Adipocyte (in vitro differentiated cells): ENCODE results near the gene NEFH.
A peak's percentile ranks its signal among the peaks of the same experiment; 100 is the strongest.

Source experiments
- DNase-seq: peaks from one replicate; pipeline ENCODE4 v3.0.0-alpha.2; 2015; ENCODE audit warnings: low read depth
- H3K27me3 ChIP-seq: replicated peaks from 2 replicates; pipeline ENCODE4 v1.7.0; 2013; ENCODE audit warnings: mild to moderate bottlenecking, low read length, moderate library complexity; ENCODE audit not compliant: control insufficient read depth, insufficient read depth
- H3K36me3 ChIP-seq: 2 replicates; pipeline ENCODE4 v1.7.0; 2013; ENCODE audit warnings: low read length, mild to moderate bottlenecking, moderate library complexity; ENCODE audit not compliant: control insufficient read depth, insufficient read depth, severe bottlenecking
- H3K4me1 ChIP-seq: 2 replicates; pipeline ENCODE4 v1.7.0; 2013; ENCODE audit warnings: mild to moderate bottlenecking, low read length, moderate library complexity; ENCODE audit not compliant: control insufficient read depth, insufficient read depth
- H3K4me3 ChIP-seq: 2 replicates; pipeline ENCODE4 v1.7.0; 2013; ENCODE audit warnings: mild to moderate bottlenecking, low read length, moderate library complexity
- H3K9ac ChIP-seq: 2 replicates; pipeline ENCODE4 v1.7.0; 2013; ENCODE audit warnings: mild to moderate bottlenecking, low read length, moderate library complexity
- H3K9me3 ChIP-seq: 2 replicates; pipeline ENCODE4 v1.7.0; 2013; ENCODE audit warnings: mild to moderate bottlenecking, low read length, moderate library complexity; ENCODE audit not compliant: control insufficient read depth

NEFH gene

DNA sequence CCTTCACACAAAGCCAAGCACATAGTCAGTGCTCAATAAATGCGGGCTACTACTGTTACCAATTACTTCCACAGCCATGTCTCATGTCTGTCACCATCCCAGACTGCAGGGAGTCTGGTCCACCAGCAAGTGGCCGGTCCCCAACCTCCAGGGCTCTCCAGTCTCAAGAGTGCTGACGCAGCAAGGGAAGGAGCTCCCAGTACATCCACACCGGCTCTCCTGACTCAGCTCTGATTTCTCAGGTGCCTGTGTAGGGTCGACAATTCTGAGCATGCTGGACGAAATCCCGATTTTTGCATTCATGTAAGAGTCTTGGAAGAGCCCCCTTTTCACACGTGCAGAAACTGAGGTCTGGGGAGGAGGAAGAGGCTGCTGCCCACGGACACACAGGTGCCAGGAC is 10.3 kb upstream of the NEFH start:
- Histone ChIP-seq H3K4me3 (peak overlapping the region; percentile 62), H3K9ac (no peak overlapping the region), H3K36me3 (no peaks in the 10 kb centered on the region), H3K27me3 (peaks cover 47% of the 10 kb centered on the region), H3K9me3 (no peaks in the 10 kb centered on the region), H3K4me1 (no peaks in the 10 kb centered on the region)
- no peak for DNase-seq

DNA sequence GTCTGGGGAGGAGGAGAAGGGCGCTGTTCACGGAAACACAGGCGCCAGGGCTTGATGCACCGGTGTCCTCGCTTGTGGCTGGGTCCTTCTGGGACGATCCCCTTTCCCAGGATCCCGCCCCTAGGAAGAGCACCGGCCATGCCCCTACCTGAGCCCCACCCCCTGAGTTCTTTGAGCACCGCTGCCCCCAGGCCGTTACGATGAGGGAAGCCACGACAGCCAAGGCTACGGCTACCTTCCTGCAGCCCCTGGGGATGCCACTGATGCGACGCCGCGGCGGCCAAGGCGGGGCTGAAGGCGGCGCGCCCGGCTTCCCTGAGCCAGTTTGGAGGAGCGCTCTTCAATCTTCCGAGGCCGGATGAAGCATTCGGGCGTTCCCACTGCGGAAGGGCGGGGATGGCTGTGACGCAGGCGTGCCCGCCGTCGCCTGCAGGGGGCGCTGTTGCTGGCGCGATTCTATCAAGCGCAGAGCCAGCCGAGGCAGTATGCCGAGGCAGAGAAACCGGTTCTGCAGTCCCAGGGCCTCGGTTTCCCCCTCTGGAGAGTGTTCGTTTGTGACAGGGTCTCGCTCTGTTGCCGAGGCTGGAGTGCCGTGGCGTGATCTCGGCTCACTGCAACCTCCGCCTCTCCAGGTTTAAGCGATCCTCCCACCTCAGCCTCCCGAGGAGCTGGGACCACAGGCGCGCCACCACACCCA is 9.7 kb upstream of the NEFH start:
- Histone ChIP-seq H3K4me3 (peak overlapping the region; percentile 62), H3K4me1 (no peaks in the 10 kb centered on the region), H3K9ac (no peak overlapping the region), H3K27me3 (peaks cover 49% of the 10 kb centered on the region), H3K9me3 (no peaks in the 10 kb centered on the region), H3K36me3 (no peaks in the 10 kb centered on the region)
- DNase-seq, result no peak

DNA sequence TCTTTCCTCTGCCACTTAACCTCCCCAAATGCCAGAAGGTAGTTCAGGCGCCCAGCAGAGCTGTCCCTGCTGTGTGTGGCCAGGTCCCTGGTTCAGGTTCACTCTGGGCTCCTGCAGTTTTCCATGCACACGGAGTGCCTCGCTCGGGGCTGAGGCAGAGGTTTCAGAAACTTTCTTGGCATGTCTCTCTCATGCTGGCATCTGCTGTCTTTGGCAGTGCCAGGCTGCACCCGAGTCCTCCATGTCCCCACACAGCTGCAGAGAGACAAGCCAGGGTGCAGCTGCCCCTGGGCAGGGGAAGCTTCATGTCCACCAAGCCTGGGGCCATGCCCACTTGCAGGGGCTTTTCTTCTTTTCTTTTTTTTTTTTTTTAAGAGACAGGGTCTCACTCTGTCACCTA is 7.0 kb upstream of the NEFH start:
- no peak for DNase-seq
- no peak overlapping the region for H3K4me3 ChIP-seq
- H3K36me3 ChIP-seq, result no peaks in the 10 kb centered on the region
- no peak overlapping the region for H3K9ac ChIP-seq
- no peaks in the 10 kb centered on the region for H3K4me1 ChIP-seq
- H3K9me3 ChIP-seq, result no peaks in the 10 kb centered on the region
- H3K27me3 ChIP-seq, result peaks cover 60% of the 10 kb centered on the region

DNA sequence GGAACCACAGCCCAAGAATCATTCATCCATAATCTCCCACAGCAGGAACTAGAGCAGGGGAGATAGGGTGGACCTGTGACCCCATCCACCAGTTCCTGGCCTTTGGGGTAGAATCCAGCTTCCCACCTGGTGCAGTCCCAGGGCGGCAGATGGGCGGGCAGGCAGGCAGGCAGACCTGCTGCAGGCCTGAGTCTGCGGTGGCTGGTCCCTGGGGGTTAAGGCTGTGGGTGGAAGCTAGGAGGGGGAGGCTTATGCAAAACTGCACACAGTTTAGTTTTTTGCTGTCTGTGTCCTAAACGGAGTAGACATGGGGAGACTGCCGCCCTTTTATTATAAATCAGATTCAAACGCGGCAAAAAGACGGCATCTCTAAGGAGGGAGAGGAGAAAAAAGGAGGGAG is 4.5 kb upstream of the NEFH start:
- Histone ChIP-seq H3K9ac (no peak overlapping the region), H3K36me3 (no peaks in the 10 kb centered on the region), H3K27me3 (peaks cover 72% of the 10 kb centered on the region), H3K4me1 (peaks cover 6% of the 10 kb centered on the region), H3K4me3 (no peak overlapping the region), H3K9me3 (no peaks in the 10 kb centered on the region)
- no peak for DNase-seq

DNA sequence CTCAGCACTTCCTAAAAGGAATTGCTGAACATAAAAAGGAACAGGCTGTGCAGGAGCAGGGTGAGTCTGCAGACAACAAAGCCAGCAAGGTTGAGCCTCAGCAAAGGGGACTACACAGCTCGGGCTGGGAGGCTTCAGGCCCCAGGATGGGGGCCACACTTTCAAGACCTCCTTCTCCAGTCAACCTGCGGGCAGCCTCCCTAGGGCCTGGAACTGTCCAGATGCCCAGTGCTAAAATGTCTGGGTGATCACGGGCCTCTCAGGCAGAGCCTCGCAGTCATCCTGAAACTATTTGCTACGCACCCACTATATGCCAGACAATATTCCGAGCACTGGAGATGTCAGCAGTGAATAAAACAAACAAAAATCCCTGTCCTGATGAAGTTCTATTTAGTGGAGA is 3.9 kb upstream of the NEFH start:
- H3K9ac ChIP-seq, result no peak overlapping the region
- peaks cover 10% of the 10 kb centered on the region for H3K4me1 ChIP-seq
- H3K9me3 ChIP-seq, result peaks cover 4% of the 10 kb centered on the region
- no peaks in the 10 kb centered on the region for H3K36me3 ChIP-seq
- peak; percentile 24 for DNase-seq
- no peak overlapping the region for H3K4me3 ChIP-seq
- peaks cover 72% of the 10 kb centered on the region for H3K27me3 ChIP-seq

DNA sequence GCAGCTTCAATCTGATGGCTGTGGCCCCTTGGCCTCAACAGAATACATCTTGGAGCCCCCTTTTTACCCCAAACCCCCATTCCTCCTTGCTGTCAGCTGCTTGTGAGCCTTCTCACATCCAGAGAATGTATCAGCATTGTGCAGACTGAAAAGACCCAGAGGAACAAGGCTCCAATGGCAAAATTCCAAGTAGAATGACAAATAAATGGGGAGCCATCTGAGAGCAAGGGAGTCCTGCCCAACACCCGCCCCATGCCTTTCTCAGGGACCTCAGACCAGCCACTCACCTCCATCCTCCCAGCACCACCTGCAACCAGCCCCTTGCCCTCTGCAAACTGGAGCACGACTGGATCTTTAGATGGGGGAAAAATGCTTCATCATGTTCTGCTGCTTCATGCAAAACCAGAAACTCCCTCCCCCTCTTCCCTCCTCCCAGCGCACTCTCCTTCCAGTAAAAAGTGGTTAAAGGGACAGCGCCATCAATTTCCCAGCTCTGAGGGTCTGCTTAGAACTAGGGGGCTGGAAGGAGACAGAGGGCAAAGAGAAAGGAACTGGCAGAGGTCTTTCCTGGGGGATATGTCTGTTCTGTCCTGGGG is 2.2 kb upstream of the NEFH start:
- Histone ChIP-seq H3K27me3 (peaks cover 81% of the 10 kb centered on the region), H3K4me1 (peaks cover 11% of the 10 kb centered on the region), H3K9me3 (peaks cover 4% of the 10 kb centered on the region), H3K9ac (no peak overlapping the region), H3K4me3 (no peak overlapping the region), H3K36me3 (no peaks in the 10 kb centered on the region)
- DNase-seq, result no peak

DNA sequence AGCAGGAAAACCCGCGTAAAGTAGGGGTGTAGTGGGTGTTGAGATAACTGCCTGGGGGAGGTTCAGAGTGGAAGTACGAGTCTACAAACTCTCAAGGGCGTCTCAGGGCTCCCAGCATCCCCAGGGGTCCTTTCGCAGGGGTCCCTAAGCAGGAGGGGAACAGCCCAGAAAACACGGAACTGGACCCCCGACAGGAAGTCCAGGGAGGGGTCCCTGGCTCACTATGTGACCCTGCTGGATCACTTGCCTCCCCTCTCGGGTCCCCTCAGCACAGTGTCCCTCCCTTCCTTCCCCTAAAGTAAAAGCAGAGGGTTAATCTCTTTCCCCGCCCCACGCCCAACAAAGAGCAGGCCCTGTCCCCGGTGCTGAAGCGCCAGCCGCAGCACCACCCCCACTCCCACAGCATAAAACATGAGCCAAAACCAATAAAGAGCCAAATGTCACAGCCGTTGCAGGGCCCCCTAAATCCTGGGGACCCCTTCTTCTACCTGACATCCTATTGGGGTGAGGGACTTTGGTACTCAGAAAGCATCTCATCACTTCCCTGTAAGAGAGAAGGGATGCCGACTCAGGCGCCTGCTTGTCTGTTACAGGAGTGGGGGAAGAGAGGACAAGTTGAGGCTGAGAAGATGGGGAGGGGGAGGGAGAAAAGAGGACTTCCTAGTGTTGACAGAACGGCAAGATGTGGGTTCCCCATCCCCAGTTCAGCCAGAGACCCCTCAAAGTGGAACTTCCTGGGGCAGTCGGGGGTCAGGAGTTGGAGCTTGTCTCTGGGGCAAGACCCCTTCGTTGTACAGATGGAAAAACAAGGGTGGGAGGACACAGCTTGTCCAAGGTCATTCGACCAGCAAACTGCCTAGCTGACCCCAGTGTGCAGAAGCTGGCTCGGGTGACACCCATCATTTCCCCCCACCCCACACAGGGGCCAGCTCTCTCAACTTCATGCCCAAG is 1.4 kb upstream of the NEFH start:
- Histone ChIP-seq H3K4me3 (no peak overlapping the region), H3K36me3 (no peaks in the 10 kb centered on the region), H3K9me3 (peaks cover 4% of the 10 kb centered on the region), H3K9ac (no peak overlapping the region), H3K27me3 (peaks cover 81% of the 10 kb centered on the region), H3K4me1 (peaks cover 11% of the 10 kb centered on the region)
- peak; percentile 50 for DNase-seq

DNA sequence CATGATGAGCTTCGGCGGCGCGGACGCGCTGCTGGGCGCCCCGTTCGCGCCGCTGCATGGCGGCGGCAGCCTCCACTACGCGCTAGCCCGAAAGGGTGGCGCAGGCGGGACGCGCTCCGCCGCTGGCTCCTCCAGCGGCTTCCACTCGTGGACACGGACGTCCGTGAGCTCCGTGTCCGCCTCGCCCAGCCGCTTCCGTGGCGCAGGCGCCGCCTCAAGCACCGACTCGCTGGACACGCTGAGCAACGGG is 169 bp downstream of the NEFH start:
- peaks cover 74% of the 10 kb centered on the region for H3K27me3 ChIP-seq
- no peak for DNase-seq
- peak overlapping the region; percentile 37 for H3K4me3 ChIP-seq
- no peak overlapping the region for H3K9ac ChIP-seq
- no peaks in the 10 kb centered on the region for H3K36me3 ChIP-seq
- H3K9me3 ChIP-seq, result peaks cover 4% of the 10 kb centered on the region
- H3K4me1 ChIP-seq, result peaks cover 11% of the 10 kb centered on the region

DNA sequence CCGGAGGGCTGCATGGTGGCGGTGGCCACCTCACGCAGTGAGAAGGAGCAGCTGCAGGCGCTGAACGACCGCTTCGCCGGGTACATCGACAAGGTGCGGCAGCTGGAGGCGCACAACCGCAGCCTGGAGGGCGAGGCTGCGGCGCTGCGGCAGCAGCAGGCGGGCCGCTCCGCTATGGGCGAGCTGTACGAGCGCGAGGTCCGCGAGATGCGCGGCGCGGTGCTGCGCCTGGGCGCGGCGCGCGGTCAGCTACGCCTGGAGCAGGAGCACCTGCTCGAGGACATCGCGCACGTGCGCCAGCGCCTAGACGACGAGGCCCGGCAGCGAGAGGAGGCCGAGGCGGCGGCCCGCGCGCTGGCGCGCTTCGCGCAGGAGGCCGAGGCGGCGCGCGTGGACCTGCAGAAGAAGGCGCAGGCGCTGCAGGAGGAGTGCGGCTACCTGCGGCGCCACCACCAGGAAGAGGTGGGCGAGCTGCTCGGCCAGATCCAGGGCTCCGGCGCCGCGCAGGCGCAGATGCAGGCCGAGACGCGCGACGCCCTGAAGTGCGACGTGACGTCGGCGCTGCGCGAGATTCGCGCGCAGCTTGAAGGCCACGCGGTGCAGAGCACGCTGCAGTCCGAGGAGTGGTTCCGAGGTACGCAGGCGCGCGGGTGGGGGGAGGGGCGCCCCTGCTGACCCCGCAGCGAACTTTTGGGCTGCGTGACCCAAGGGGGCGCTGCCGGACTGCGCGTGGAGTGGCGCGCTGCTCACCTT is 670 bp downstream of the NEFH start:
- Histone ChIP-seq H3K9ac (no peak overlapping the region), H3K4me3 (peak overlapping the region; percentile 37), H3K27me3 (peaks cover 69% of the 10 kb centered on the region), H3K36me3 (no peaks in the 10 kb centered on the region), H3K4me1 (peaks cover 11% of the 10 kb centered on the region), H3K9me3 (peaks cover 4% of the 10 kb centered on the region)
- DNase-seq, result no peak

DNA sequence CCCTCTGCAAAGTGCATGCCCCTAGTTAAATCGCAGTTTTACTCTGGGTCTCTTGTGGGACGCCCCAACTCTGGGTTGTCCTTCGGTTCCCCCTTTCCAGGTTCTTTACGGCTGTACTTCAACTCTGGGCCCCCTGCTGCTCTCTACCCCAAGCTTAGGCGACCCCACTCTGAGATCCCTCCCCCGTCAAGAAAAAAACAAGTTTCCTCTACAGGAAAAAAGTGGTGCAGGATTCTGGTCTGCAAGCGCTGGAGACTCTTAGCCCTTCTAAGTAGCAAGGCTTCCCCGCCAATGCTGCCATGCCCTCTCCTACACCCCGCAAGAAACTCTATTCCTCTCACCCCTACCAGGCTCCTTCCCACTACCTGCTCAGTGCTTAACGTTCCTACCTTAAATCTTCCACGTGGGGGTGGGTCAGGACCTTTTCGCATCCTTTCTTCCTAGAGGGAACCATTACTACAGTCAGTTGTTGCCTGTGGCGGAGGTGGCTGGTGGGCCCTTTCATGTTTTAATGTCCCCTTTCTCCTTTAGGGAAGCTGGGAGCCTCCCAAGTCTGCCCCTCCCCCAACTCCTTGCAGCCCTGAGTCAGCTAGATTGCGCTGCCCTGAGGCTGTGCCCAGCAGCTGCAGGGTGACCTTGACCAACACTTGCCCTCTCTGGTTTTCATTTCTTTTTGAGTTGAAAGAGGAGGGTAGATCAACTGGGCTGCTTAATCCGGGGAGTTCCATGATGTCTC is 1.4 kb downstream of the NEFH start:
- Histone ChIP-seq H3K4me1 (peaks cover 11% of the 10 kb centered on the region), H3K36me3 (no peaks in the 10 kb centered on the region), H3K9ac (no peak overlapping the region), H3K9me3 (peaks cover 4% of the 10 kb centered on the region), H3K27me3 (peaks cover 62% of the 10 kb centered on the region), H3K4me3 (peak overlapping the region; percentile 37)
- peak; percentile 15 for DNase-seq
